ENCODE results near the gene OVCH2. TPM values are rescaled to one million over a fixed set of nuclear protein-coding genes. Genes with fewer than 3 reads are reported as not detected.

Gene OVCH2
- total and polyA plus RNA-seq, 2 experiments from 2014 or later: 0.42 to 1.3 TPM

DNA sequence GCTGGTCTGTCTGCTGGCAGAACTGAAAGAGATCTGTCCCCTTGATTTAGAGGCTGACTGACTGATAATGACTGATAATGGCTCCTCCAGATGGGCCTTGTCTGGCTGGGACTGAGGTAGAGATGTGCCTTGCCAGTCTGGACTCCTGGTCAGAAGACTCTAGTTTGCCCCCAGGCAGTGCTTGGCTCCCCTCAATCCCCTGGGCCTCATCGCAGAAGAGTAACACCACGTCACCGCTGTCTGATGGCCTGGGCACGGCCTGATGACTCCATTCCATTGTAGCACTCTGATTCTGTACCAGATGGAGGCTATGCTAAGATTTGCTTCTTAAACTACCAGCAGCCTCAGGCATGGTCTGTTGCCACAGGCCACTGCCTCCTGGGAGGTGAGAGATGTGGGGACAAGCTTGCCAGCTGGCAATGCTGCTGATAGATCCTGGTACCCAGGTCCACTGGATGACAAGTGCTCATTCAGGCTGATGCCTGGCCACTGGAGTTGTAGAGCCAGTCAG is 52.0 kb downstream of the OVCH2 start:
- TF ChIP-seq, protein P1, sequence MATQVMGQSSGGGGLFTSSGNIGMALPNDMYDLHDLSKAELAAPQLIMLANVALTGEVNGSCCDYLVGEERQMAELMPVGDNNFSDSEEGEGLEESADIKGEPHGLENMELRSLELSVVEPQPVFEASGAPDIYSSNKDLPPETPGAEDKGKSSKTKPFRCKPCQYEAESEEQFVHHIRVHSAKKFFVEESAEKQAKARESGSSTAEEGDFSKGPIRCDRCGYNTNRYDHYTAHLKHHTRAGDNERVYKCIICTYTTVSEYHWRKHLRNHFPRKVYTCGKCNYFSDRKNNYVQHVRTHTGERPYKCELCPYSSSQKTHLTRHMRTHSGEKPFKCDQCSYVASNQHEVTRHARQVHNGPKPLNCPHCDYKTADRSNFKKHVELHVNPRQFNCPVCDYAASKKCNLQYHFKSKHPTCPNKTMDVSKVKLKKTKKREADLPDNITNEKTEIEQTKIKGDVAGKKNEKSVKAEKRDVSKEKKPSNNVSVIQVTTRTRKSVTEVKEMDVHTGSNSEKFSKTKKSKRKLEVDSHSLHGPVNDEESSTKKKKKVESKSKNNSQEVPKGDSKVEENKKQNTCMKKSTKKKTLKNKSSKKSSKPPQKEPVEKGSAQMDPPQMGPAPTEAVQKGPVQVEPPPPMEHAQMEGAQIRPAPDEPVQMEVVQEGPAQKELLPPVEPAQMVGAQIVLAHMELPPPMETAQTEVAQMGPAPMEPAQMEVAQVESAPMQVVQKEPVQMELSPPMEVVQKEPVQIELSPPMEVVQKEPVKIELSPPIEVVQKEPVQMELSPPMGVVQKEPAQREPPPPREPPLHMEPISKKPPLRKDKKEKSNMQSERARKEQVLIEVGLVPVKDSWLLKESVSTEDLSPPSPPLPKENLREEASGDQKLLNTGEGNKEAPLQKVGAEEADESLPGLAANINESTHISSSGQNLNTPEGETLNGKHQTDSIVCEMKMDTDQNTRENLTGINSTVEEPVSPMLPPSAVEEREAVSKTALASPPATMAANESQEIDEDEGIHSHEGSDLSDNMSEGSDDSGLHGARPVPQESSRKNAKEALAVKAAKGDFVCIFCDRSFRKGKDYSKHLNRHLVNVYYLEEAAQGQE (IDR thresholded peaks at IDR 0.05; ENCODE audit: unreplicated experiment): no peak
- TF ChIP-seq ZNF331 (CRISPR knock-in tag; IDR thresholded peaks at IDR 0.05; ENCODE audit: low read depth) (no peak), EZH2 (IDR thresholded peaks at IDR 0.05; ENCODE audit: low read depth, unreplicated experiment) (no peak), STAT1 (IDR thresholded peaks at IDR 0.05; ENCODE audit: unreplicated experiment) (no peak), ZNF114 (CRISPR knock-in tag; IDR thresholded peaks at IDR 0.05) (no peak), POLR2AphosphoS5 (IDR thresholded peaks at IDR 0.05; ENCODE audit: low read depth) (no peak), JUNB (IDR thresholded peaks at IDR 0.05; ENCODE audit: unreplicated experiment) (no peak), NANOG (IDR thresholded peaks at IDR 0.05; ENCODE audit: borderline replicate concordance) (no peak), CREB1 (CRISPR knock-in tag; IDR thresholded peaks at IDR 0.05; ENCODE audit: low read depth) (no peak), EZH2phosphoT487 (IDR thresholded peaks at IDR 0.05; ENCODE audit: unreplicated experiment) (no peak)
- TF ChIP-seq, protein P2, sequence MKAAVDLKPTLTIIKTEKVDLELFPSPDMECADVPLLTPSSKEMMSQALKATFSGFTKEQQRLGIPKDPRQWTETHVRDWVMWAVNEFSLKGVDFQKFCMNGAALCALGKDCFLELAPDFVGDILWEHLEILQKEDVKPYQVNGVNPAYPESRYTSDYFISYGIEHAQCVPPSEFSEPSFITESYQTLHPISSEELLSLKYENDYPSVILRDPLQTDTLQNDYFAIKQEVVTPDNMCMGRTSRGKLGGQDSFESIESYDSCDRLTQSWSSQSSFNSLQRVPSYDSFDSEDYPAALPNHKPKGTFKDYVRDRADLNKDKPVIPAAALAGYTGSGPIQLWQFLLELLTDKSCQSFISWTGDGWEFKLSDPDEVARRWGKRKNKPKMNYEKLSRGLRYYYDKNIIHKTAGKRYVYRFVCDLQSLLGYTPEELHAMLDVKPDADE (IDR thresholded peaks at IDR 0.05): no peak
- TF ChIP-seq, protein P3, sequence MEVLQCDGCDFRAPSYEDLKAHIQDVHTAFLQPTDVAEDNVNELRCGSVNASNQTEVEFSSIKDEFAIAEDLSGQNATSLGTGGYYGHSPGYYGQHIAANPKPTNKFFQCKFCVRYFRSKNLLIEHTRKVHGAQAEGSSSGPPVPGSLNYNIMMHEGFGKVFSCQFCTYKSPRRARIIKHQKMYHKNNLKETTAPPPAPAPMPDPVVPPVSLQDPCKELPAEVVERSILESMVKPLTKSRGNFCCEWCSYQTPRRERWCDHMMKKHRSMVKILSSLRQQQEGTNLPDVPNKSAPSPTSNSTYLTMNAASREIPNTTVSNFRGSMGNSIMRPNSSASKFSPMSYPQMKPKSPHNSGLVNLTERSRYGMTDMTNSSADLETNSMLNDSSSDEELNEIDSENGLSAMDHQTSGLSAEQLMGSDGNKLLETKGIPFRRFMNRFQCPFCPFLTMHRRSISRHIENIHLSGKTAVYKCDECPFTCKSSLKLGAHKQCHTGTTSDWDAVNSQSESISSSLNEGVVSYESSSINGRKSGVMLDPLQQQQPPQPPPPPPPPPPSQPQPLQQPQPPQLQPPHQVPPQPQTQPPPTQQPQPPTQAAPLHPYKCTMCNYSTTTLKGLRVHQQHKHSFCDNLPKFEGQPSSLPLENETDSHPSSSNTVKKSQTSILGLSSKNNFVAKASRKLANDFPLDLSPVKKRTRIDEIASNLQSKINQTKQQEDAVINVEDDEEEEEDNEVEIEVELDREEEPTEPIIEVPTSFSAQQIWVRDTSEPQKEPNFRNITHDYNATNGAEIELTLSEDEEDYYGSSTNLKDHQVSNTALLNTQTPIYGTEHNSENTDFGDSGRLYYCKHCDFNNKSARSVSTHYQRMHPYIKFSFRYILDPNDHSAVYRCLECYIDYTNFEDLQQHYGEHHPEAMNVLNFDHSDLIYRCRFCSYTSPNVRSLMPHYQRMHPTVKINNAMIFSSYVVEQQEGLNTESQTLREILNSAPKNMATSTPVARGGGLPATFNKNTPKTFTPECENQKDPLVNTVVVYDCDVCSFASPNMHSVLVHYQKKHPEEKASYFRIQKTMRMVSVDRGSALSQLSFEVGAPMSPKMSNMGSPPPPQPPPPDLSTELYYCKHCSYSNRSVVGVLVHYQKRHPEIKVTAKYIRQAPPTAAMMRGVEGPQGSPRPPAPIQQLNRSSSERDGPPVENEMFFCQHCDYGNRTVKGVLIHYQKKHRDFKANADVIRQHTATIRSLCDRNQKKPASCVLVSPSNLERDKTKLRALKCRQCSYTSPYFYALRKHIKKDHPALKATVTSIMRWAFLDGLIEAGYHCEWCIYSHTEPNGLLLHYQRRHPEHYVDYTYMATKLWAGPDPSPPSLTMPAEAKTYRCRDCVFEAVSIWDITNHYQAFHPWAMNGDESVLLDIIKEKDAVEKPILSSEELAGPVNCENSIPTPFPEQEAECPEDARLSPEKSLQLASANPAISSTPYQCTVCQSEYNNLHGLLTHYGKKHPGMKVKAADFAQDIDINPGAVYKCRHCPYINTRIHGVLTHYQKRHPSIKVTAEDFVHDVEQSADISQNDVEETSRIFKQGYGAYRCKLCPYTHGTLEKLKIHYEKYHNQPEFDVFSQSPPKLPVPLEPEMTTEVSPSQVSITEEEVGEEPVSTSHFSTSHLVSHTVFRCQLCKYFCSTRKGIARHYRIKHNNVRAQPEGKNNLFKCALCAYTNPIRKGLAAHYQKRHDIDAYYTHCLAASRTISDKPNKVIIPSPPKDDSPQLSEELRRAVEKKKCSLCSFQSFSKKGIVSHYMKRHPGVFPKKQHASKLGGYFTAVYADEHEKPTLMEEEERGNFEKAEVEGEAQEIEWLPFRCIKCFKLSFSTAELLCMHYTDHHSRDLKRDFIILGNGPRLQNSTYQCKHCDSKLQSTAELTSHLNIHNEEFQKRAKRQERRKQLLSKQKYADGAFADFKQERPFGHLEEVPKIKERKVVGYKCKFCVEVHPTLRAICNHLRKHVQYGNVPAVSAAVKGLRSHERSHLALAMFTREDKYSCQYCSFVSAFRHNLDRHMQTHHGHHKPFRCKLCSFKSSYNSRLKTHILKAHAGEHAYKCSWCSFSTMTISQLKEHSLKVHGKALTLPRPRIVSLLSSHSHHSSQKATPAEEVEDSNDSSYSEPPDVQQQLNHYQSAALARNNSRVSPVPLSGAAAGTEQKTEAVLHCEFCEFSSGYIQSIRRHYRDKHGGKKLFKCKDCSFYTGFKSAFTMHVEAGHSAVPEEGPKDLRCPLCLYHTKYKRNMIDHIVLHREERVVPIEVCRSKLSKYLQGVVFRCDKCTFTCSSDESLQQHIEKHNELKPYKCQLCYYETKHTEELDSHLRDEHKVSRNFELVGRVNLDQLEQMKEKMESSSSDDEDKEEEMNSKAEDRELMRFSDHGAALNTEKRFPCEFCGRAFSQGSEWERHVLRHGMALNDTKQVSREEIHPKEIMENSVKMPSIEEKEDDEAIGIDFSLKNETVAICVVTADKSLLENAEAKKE (CRISPR knock-in tag; IDR thresholded peaks at IDR 0.05): no peak
- TF ChIP-seq, protein P4, sequence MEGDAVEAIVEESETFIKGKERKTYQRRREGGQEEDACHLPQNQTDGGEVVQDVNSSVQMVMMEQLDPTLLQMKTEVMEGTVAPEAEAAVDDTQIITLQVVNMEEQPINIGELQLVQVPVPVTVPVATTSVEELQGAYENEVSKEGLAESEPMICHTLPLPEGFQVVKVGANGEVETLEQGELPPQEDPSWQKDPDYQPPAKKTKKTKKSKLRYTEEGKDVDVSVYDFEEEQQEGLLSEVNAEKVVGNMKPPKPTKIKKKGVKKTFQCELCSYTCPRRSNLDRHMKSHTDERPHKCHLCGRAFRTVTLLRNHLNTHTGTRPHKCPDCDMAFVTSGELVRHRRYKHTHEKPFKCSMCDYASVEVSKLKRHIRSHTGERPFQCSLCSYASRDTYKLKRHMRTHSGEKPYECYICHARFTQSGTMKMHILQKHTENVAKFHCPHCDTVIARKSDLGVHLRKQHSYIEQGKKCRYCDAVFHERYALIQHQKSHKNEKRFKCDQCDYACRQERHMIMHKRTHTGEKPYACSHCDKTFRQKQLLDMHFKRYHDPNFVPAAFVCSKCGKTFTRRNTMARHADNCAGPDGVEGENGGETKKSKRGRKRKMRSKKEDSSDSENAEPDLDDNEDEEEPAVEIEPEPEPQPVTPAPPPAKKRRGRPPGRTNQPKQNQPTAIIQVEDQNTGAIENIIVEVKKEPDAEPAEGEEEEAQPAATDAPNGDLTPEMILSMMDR (conservative IDR thresholded peaks at IDR 0.05; ENCODE audit: low read depth in 2 of 2): no peak
- Mint-ChIP-seq H3K4me1 (peaks cover 5% of the 10 kb centered on the region), H3K9me3 (no peaks in the 10 kb centered on the region), H3K36me3 (ENCODE audit: low read depth) (peaks cover 25% of the 10 kb centered on the region), H3K27ac (no peak overlapping the region), H3K27me3 (ENCODE audit: insufficient read depth, low read depth, poor library complexity) (peaks cover 7% of the 10 kb centered on the region), H3K4me3 (no peak overlapping the region)
- DNase-seq (ENCODE audit: low spot score): no peak
- Histone ChIP-seq H3K4me3 (no peak overlapping the region), H3K36me3 (ENCODE audit: insufficient read depth) (no peaks in the 10 kb centered on the region), H4K20me1 (replicated peaks; ENCODE audit: insufficient read depth) (no peaks in the 10 kb centered on the region), H3K27me3 (ENCODE audit: insufficient read depth) (no peaks in the 10 kb centered on the region), H3K9me2 (ENCODE audit: insufficient read depth) (no peaks in the 10 kb centered on the region), H3K4me2 (no peak overlapping the region), H3F3A (replicated peaks; ENCODE audit: low read depth) (0 out of 2 replicates have a peak, but pooled peaks cover 2% of the 10 kb centered on the region), H3K27ac (ENCODE audit: low read depth) (no peak overlapping the region), H3K4me1 (ENCODE audit: insufficient read depth) (no peaks in the 10 kb centered on the region), H3K79me2 (replicated peaks; ENCODE audit: insufficient read depth) (no peaks in the 10 kb centered on the region), H2AFZ (no peak overlapping the region)
- ATAC-seq: no peak
